Bronchial epithelial cell (primary cell): ENCODE results near the gene CBFA2T3. TPM values are rescaled to one million over a fixed set of nuclear protein-coding genes. Genes with fewer than 3 reads are reported as not detected.

Source experiments
- DNase-seq: peaks from one replicate; pipeline ENCODE4 v3.0.0-alpha.2; 2010; ENCODE audit warnings: low read depth
- FAIRE-seq: peaks from 2 replicates; lab custom pipeline; 2011; peaks lifted over from hg19 to GRCh38; lab: Jason Lieb, UNC
- H3K27me3 ChIP-seq: 2 replicates; pipeline ENCODE4 v1.5.1; 2011; ENCODE audit warnings: low read length; ENCODE audit not compliant: control insufficient read depth, insufficient read depth
- H3K36me3 ChIP-seq: 2 replicates; pipeline ENCODE4 v1.5.1; 2011; ENCODE audit warnings: low read length; ENCODE audit not compliant: control insufficient read depth, insufficient read depth
- H3K4me3 ChIP-seq: 2 replicates; pipeline ENCODE4 v1.5.1; 2011; ENCODE audit warnings: mild to moderate bottlenecking, low read depth, low read length, control low read depth
- total RNA-seq: library from RNA; depleted of rRNA; stranded (reverse); fragments of >200 nt; gene quantifications from 2 replicates; pipeline ENCODE4 v1.2.1, GENCODE V29; 2014
- TF ChIP-seq, protein P1 (sequence below): IDR thresholded peaks from 2 replicates; pipeline ENCODE4 v1.5.1; 2011; ENCODE audit warnings: mild to moderate bottlenecking, moderate library complexity, low read length, control low read depth, inconsistent platforms; ENCODE audit not compliant: insufficient read depth, severe bottlenecking

Gene CBFA2T3
- total RNA-seq, 1 donor from 2014 or later: 0.26 TPM

DNA sequence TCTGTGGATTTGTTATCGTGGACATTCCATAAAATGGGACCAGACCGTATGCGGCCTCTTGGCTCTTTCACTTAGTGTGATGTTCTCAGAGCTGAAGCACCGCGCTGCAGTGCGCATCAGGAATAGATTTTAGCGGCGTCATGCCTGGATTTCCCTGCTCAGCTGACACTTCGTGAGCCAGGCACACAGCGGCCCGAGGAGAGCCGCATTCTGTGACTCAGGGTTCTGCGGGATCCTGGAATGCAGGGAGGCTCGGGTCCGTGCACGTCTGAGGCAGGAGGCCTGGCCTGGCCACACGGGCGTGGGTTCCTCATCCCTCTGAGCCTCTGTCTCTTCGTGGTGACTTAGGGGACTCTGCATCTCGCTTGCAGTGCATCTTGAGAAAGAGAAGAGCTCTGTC is 13.4 kb downstream of the CBFA2T3 start:
- H3K36me3 ChIP-seq: no peaks in the 10 kb centered on the region
- no peaks in the 10 kb centered on the region for H3K27me3 ChIP-seq
- TF ChIP-seq, protein P1, sequence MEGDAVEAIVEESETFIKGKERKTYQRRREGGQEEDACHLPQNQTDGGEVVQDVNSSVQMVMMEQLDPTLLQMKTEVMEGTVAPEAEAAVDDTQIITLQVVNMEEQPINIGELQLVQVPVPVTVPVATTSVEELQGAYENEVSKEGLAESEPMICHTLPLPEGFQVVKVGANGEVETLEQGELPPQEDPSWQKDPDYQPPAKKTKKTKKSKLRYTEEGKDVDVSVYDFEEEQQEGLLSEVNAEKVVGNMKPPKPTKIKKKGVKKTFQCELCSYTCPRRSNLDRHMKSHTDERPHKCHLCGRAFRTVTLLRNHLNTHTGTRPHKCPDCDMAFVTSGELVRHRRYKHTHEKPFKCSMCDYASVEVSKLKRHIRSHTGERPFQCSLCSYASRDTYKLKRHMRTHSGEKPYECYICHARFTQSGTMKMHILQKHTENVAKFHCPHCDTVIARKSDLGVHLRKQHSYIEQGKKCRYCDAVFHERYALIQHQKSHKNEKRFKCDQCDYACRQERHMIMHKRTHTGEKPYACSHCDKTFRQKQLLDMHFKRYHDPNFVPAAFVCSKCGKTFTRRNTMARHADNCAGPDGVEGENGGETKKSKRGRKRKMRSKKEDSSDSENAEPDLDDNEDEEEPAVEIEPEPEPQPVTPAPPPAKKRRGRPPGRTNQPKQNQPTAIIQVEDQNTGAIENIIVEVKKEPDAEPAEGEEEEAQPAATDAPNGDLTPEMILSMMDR: no peak
- FAIRE-seq: no peak
- DNase-seq: no peak
- H3K4me3 ChIP-seq: no peak overlapping the region

DNA sequence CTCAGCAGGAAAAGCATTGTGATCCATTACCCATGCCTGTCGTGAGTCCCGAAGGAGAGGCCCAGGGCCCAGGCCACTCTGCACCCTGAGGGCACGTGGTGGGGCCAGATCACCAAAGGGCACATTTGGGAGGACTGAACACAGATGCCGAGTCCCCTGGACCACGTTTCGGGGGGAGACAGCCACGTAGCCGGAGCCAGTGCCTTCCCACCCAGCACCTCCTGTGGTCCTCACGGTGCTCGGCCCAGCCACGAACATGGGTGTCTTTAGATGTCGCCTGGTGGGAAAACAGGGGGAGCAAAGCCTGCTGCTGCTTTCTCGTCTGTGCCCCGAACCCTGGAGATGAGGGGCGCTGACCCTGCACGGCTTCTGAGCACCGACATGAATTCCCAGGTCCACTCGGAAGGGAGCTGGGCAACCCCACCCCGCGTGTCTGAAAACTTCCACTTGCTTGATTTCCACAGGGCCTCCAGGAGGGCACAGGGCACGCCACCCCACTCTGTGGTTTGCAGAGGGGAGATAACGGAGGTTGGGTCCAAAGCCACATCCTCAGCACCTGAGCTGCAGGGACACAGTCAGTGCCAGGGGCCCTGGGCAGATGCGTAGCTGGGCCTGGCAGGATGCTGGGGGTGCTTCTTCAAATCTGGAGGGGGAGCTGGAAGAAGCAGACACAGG is 14.4 kb downstream of the CBFA2T3 start:
- no peak overlapping the region for H3K4me3 ChIP-seq
- H3K27me3 ChIP-seq: no peaks in the 10 kb centered on the region
- H3K36me3 ChIP-seq: no peaks in the 10 kb centered on the region
- DNase-seq (no peak), FAIRE-seq (no peak)
- TF ChIP-seq, protein P1: no peak

DNA sequence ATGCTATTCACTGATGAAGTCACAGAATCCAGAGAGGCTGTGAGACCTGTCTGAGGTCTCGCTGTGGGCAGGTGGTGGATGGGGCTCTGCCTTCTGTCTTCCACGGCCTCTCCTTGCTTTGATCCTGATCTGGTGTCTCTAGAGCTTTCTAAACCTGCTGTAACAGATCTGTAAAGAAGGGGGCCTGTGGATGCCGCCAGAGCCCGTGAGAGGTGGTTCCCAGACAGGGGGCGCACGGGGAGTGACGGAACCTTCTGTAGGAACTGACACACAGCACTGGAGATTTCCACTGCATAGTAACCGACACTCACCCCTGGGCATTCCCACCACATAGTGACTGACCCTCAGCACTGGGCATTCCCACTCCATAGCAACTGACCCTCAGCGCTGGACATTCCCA is 16.0 kb downstream of the CBFA2T3 start:
- TF ChIP-seq, protein P1: no peak
- DNase-seq (no peak), FAIRE-seq (no peak)
- no peaks in the 10 kb centered on the region for H3K36me3 ChIP-seq
- H3K27me3 ChIP-seq: no peaks in the 10 kb centered on the region
- H3K4me3 ChIP-seq: no peak overlapping the region

DNA sequence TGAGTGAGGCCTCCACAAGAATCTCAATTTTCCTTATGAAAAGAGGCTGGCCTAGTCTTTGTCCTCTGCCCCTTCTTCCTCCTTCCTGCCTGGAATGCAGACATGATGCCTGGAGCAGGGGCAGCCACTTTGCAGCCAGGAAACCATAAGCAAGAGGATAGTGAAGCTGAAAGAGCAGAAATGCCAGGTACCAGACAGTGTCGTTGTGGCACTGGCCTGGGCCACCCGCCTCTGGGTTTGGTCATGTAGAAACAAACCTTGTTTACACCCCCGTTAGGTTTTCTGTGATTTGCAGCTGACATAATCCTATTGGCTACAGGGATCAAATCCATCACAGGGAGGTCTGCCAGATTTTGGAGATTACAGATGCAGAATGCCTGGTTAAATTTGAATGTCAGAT is 16.5 kb downstream of the CBFA2T3 start:
- FAIRE-seq (no peak), DNase-seq (no peak)
- Histone ChIP-seq H3K4me3 (no peak overlapping the region), H3K27me3 (no peaks in the 10 kb centered on the region), H3K36me3 (no peaks in the 10 kb centered on the region)
- TF ChIP-seq, protein P1: no peak

DNA sequence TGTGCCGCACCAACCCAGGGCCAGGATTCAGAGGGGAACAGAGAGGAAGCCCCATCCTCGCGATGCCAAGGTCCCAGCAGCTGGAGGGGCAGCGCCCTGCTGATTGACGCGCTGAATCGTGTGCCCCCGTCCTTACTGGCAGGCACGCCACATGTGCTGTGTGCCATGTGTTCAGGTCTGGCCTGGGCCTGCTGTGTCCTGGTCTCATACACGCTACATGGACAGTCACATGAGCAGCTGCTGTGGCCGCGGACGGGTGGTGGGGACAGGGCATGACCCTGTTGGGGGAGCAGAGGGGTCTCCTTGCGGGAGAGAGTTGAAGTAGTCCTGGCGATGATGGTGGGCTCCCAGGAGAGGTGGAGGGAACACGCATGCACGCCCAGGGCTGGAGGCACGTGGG is 18.0 kb downstream of the CBFA2T3 start:
- Histone ChIP-seq H3K4me3 (no peak overlapping the region), H3K27me3 (no peaks in the 10 kb centered on the region)

More for the DNA sequence above, 18.0 kb downstream of the CBFA2T3 start:
- TF ChIP-seq, protein P1: no peak
- no peak for FAIRE-seq
- no peaks in the 10 kb centered on the region for H3K36me3 ChIP-seq
- DNase-seq: no peak
